Measurements from ENCODE around the gene IFT172.
"Not testable (repeated sequence)": the region's sequence is repeated elsewhere in the genome, so short reads cannot be mapped to it uniquely, and the experiment has no call there.

IFT172 gene, protein sequence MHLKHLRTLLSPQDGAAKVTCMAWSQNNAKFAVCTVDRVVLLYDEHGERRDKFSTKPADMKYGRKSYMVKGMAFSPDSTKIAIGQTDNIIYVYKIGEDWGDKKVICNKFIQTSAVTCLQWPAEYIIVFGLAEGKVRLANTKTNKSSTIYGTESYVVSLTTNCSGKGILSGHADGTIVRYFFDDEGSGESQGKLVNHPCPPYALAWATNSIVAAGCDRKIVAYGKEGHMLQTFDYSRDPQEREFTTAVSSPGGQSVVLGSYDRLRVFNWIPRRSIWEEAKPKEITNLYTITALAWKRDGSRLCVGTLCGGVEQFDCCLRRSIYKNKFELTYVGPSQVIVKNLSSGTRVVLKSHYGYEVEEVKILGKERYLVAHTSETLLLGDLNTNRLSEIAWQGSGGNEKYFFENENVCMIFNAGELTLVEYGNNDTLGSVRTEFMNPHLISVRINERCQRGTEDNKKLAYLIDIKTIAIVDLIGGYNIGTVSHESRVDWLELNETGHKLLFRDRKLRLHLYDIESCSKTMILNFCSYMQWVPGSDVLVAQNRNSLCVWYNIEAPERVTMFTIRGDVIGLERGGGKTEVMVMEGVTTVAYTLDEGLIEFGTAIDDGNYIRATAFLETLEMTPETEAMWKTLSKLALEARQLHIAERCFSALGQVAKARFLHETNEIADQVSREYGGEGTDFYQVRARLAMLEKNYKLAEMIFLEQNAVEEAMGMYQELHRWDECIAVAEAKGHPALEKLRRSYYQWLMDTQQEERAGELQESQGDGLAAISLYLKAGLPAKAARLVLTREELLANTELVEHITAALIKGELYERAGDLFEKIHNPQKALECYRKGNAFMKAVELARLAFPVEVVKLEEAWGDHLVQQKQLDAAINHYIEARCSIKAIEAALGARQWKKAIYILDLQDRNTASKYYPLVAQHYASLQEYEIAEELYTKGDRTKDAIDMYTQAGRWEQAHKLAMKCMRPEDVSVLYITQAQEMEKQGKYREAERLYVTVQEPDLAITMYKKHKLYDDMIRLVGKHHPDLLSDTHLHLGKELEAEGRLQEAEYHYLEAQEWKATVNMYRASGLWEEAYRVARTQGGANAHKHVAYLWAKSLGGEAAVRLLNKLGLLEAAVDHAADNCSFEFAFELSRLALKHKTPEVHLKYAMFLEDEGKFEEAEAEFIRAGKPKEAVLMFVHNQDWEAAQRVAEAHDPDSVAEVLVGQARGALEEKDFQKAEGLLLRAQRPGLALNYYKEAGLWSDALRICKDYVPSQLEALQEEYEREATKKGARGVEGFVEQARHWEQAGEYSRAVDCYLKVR (N-terminal part only)

DNA sequence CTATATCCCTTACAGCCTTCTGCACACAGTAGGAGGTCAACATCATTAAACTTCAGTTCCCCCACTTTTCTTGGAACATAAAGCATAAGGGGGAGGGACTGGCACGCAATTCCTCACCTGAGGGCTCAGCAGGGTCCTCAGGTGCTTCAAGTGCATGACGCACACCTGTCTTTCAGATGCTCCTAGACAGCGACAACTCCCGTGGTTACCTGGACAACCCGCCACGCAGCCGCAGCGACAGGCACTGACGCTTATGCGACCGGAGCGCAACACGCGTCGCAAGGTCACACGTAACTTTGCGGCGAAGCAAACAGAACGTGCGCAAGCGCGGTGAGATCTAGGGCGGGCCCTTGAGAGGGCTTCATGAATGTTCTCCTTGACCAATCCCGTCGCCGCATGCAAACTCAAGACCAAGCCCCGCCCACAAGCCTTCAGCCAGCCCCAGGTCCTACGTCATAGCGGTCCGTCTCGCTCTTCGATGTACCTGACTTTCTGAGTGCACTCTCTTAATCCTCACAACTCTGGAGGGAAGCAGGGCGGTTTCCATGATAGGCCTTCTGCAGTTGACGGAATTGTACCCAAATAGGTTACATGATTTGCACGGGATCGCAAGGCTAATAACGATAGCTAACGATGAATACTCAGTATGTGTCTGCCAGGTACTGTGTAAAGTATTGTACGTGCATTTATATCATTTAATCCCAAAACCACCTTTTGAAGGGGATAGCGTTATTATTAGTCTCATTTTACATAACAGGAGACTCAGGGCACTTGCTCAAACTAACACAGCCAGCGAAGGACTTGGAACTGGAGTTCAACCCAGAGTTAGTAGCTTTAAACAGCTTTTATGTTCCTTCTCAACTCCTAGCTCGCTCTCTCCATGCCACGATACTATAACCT lies at the start of gene IFT172:
TSS of gene IFT172 (minus strand) at position 246 of the 900 bp plus-strand sequence. CDS start at position 156, 90 bp downstream.
- peak; percentile 98 for DNase-seq

DNA sequence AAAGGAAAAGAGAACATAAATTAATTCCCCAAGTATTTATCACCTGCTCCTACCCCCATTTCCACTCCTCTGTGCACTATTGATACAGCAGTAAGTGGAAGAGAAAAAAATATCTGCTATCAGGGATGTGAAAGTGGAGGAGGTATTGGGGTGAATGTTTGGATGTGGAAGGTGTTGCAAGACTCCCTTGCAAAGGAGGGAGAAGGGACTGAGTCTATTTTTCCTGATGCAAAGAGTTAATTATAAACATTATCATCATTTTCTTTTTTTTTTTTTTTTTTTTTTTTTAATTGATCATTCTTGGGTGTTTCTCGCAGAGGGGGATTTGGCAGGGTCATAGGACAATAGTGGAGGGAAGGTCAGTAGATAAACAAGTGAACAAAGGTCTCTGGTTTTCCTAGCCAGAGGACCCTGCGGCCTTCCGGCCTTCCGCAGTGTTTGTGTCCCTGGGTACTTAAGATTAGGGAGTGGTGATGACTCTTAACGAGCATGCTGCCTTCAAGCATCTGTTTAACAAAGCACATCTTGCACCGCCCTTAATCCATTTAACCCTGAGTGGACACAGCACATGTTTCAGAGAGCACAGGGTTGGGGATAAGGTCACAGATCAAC lies 49.4 kb upstream of the IFT172 start:
- not testable (repeated sequence) for DNase-seq

DNA sequence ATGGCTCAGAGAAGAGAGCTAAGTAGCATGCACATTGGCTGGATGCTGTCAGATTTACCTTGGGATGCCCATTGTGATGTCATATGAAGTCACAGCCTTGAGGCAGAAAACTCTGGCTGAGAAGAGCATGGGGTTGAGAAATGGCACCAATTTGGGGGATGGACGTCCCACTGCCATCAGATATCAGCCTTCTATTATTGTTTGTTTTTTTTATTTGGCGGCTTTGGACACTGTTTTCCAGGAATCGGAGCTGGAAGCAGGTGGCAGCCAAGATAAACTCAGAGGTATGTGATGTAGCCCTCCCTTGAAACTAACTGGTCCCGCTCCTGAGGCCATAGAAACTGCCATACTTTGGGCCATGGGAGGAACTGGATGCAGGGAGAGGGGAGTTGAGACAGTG lies 47.7 kb upstream of the IFT172 start:
- no peak for DNase-seq

DNA sequence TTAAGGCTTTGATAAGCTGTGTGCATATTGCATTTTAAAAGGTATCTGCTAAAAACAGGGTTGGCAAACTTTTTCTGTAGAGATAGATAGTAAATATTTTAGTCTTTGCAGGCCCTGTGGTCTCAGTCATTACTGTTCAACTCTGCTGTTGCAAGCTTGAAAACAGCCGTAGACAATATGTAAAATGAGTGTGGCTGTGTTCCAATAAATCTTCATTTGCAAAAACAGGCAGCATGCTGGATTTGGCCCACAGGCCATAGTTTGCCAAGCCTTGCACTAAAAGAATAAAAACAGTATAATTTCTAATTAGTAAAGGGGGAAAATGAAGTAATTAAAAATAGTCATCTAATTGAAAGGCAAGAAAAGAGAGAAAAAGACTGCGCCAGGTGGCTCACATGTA lies 42.4 kb upstream of the IFT172 start:
- DNase-seq = no peak

DNA sequence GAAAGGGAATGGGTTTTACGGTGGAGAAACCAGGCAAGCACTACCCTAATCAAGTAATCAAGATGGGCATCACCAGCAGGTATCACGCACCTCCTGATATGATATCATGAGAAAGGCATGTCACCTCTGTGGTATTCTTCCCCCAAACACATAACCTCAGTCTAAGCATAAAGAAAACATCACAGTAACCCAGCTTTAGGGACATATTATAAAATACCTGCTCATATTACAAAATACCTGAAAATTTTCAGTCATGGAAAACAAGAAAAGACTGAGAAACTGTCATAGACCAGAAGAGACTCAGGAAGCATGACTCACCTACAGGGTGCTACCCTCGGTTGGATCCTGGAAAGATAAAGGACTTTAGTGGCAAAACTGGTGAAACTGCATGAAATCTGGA lies 37.6 kb upstream of the IFT172 start:
- no peak for DNase-seq

DNA sequence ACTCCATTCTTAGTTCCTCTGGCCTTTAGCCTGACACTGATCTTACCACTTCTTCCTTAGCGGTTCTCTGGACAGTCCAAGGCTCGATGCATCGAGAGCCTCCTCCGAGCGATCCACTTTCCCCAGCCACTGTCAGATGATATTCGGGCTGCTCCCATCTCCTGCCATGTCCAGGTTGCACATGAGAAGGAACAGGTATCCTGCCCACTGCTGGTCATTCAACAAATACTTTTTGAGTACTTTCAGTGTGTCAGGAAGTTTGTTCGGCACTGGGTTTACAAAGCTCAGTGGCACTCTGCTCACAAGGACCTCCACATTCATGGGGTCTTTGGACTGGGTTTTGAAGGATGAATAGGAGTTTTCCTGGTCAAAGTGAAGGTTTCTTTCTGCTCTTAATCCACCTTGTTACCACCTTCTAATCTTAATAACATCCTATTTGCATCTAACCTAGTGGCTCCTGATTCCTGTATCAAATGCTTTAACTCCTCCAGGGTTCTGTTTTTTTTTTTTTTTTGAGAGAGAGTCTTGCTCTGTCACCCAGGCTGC lies 32.9 kb upstream of the IFT172 start:
- DNase-seq = no peak

DNA sequence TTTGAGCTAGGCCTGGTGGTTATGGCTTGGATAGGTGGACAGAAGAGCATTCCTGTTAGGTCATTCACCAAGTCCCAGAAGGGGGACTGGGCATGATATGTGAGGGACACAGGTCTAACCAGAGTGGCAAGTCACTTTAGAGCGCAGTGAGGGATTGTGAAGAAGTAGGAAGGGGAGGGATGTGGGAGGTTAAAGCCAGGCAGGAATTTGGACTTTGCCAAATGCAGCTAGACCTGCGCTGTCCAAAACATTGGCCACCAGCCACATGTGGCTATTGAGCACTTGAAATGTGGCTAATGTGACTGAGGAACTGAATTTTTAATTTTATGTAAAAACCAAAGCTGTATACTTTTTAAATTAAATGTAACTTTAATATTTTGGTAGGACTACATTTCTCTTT lies 30.8 kb upstream of the IFT172 start:
- DNase-seq = no peak

DNA sequence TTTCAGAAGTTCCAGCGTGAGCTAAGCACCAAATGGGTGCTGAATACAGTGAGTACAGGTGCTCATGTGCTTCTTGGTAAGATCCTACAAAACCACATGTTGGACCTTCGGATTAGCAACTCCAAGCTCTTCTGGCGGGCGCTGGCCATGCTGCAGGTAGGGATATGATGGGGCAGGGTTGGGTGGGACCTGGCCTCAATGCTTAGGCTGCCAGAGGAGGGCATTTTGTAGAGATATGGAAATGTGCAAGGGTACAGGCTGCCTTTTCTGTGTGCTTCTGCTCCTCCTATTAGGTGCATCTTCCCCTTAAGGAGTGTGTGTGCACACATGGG lies 29.2 kb upstream of the IFT172 start:
- DNase-seq = no peak

DNA sequence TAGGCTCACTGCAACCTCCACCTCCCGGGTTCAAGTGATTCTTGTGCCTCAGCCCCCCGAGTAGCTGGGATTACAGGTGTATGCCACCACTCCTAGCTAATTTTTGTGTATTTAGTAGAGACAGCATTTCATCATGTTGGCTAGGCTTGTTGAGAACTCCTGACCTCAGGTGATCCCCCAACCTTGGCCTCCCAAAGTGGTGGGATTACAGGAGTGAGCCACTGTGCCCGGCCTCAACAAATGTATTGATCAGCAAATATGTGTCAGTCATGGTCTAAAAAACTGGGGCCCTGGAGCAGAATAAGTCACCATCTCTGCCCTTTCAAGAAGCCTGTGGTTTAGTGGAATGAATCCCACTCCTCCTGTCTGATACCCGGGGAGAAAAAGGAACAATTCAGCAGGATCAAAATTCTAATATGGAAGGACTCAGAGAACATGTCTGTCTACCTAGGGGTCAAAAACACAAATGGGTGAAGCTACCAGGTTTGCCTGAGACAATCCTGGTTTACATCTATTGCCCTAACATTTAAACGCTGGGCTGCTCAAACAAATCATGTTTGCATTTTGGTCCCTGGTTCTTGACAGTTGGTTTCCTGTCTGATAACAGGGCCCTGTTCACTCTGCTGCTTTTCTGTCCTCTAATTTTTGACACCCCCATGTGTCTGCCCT lies 28.7 kb upstream of the IFT172 start:
- DNase-seq = no peak

DNA sequence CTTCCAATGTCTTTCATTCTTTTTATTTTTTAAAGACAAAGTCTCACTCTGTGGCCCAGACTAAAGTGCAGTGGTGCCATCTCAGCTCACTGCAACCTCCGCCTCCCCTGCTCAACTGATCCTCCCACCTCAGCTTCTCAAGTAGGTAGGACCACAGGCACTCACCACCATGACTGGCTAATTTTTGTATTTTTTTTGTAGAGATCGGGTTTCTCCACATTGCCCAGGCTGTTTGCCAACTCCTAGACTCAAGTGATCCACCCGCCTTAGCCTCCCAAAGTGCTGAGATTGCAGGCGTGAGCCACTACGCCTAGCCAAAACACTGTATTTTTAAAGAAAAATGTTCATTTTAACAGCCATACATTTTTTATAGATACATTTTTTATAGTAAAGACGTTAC lies 19.8 kb upstream of the IFT172 start:
- no peak for DNase-seq

DNA sequence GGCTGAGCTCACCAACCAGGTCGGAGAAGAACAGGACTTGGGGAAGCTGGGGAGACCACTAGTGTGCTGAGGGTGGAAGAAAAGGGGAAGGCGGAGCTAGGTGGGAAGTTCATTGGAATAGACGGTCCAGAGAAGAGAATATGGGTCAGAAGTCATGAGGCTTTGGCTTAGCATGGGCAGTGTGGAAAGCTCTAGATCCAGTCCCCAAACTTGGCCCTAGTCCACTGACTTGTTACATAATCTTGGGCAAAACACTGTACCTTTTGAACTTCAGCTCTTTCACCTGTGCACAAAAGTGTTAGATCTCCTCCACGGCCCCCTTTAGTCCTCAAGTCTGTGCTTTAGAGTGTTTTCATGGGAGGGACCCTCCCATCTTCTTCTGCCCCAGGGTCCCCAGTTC lies 17.8 kb upstream of the IFT172 start:
- DNase-seq = no peak

DNA sequence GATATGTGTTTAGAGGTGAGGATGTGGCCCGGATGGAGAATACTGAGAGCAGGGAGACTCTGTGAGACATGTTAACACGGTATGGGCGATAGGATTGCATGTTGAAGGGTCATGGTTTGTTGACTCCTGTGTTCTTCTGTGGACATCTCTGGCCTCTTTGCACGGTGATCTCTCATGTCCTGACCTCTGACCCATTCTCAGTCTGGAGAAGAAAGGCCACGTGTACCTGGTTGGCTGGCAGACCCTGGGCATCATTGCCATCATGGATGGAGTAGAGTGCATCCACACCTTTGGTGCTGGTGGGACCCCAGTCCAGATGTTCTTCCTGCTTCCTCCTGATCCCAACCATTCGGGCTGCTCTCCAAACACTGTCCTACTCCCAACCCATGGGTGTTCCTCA lies 17.0 kb upstream of the IFT172 start:
- DNase-seq = no peak

DNA sequence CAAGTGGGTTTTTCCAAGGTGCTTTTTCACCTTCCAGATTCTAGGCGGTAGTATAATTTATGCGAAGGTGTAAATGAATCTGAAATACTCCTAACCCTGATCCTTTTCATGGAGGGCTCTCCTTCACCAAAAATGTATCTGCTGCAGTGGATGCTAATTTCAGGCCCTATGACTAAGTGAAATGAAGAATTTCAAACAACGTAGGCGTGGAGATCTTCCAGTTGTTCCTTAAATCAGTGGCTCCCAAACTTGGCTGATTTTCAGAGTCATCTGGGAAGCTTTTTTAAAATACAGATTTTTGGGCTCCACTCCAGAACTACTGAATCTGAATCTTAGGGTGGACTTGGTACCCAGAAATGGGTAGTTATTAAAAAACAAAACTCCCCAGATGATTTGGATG lies 12.6 kb upstream of the IFT172 start:
- DNase-seq = no peak

DNA sequence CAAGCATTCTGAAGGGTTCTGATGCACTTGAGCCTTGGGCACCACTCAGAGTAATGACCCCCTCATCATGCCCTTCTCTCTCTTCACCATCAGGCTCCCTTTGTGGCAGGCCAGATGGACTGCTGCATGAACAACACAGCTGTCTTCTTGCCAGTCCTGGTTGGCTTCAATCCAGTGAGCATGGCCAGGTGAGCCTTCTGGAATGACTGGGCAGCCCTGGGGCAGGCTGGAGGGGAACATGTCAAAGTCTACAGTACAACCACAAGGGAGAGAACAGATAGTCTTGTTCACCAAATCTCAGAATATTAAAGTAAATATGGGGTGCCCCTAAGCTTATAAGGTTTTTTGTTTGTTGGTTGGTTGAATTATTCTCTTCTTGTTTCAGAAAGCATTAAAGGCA lies 11.5 kb upstream of the IFT172 start:
- no peak for DNase-seq

DNA sequence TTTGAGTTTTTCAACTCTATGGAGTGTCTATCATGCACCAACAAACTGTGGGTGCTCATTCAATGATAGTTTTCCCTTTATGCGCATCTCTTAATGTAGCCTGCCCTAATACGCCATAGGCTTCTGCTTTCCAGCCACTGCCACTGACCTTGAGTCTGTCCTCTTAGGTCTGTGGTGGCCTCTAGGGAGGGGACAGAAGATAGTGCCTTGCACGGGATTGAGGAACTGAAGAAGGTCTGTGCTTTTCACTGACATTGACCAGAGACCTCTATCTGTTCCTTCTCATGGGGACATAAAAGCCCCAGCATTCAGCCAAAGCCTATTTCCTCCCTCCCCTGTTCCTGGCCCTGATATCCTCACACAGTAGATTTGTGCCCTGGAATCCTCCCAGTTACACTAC lies 9.4 kb upstream of the IFT172 start:
- no peak for DNase-seq

DNA sequence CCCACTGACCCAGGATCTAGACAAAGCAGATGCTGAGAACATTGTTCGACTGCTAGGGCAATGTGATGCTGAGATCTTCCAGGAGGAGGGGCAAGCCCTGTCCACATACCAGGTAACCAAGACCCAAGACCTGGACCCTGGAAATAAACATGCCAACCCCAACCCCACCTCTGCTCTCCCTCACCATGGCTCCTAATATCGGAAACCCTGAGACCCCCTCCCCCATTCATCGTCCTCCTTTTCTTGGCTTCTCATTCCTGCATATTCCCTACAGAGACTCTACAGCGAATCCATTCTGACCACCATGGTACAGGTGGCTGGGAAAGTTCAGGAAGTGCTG lies 7.7 kb upstream of the IFT172 start:
- DNase-seq = no peak

DNA sequence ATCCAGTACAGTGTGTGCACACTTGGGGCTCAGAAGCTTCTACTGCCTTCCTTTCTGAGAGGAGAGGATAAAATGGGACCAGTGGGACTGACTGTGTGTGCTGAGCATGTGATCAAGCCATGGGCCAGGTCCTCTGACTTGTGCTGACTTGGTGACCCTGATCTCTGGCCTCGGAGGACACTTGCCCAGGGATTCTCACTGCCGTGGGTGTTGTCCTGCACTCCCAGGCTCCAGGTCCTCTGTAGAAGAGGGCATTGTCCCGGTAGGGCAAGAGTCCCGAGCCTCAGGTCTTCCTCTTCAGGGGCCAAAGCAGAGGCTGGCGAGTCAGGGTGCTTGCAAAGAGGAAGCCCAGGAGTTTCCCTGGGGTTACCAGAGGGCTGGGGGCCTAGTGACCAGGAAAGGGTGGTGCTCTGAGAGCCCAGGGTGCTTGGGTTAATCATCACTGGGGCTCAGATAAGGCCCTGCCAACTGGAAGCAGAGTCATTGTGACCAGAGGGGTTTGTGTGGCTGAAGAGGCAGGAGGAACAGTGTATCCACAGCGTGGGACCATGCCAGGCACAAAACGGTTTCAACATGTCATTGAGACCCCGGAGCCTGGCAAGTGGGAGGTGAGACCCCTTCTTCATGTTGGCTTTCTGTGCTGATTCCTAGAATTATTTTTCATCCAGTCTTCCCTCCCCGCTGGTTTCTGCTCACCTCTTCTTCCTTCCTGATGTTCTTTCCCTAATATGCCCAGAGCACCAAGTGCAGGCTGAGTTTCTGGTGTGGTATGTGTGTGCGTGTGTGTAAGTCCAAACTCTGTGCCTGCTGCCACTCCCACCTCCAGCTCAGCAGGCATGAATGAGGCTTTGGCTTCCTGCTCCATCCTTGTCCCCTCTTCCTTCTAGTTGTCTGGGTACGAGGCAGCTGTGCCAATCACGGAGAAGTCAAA lies 7.1 kb upstream of the IFT172 start, which contains the start of gene GCKR:
TSS of gene GCKR (plus strand) at position 483 of the 931 bp plus-strand sequence. CDS start at position 549, 66 bp downstream.
- DNase-seq = no peak

DNA sequence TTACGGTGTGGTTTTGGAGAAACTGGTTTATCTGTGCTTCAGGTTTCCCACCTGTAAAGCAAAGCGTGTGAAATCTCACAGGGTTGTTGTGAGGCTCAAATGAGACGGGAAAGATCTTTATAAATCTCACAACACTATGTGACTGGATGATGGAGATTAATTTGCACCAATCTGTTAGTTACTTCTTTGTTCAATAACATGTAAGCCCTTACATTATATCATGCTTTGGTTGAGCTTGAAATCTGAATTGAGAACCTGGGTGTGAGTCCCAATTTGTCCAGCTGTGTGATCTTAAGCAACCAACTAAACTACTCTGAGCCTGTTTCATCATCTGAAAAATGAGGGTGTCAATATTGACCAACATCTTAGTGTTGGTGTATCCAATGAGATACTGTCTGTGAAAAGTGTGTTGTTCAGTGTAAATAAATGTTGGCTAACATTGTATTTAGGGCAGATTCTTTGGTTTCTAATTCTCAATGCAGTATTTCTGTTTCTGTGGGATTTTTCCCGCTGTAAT lies 6.4 kb upstream of the IFT172 start:
- no peak for DNase-seq

DNA sequence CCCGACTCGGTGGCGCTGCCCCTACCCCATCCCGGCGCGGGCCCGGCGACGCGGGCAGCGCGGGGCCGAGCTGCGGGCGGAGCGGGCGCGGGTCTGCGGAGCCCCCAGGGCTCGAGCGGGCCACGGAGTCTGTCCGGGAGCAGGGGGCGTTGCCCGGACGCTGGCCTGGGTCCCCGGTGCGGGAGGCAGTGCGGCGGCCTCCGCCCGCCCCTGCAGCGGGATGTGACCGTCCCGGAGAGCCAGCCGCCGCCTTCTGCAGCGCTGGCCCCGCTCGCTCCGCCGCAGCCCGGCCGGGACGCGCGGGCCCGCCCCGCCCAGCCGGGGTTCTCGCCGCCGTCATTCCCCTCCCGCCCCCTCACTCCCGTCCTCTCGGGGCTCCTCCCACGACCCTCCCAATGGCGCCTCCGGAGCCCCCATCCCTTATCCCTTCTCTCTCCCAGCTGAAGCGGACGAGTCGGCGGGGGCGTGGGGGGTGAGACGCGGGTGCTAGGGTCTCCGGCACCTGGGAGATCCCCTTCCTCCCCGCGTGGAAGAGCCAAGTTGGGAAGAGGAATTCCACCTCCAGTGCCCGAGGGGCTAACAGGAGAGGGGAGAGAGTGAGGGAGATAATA lies 5.5 kb upstream of the IFT172 start, which contains the start of gene FNDC4:
TSS of gene FNDC4 (minus strand) at position 257 of the 611 bp plus-strand sequence. CDS start 521 bp downstream, outside the sequence.
- no peak for DNase-seq

Measured in activated effector memory CD4-positive, alpha-beta T cell treated with Interleukin-2 at 50 U/mL for 16 hours (primary cell).